HUDEP-2 (cell line): ENCODE results near the gene MSL2.
"Not testable (repeated sequence)": the region's sequence is repeated elsewhere in the genome, so short reads cannot be mapped to it uniquely, and the experiment has no call there.

Experiments
- DNase-seq, 76 experiments: peaks; one replicate each; lab custom pipeline; 2025; ENCODE audit not compliant: unreplicated experiment in 76 of 76; lab: John Stamatoyannopoulos, UW

The MSL2 gene

GRCh38 chr3:136196064-136196400 is at the start of gene MSL2:
TSS of gene MSL2 (minus strand) at chr3:136196335. CDS start at chr3:136195113, 1,222 bp downstream.
- peak in 14 of 76 experiments; percentile 37 to 95 (median 80) for DNase-seq

GRCh38 chr3:136245691-136246090 is 49.6 kb upstream of the MSL2 start:
- DNase-seq, result no peak

DNA sequence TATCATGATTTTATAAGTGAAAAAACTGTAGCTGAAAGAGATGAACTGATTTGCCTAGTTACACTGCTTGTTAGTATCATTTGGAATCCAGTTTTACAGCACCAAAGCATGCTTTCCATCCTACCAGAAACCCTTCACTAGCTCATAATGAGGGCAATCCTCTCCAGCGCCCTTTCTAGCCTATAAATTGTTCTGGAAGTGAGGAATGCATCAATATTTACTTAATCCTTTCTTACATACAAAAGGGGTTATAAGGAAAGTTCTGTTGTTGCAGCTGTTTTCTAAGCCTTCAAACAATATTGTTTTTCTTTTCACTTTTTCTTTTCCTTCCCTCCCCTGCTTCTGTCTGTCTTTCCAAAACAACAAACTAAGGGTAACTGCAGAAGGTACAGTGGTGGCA is 43.0 kb upstream of the MSL2 start:
- no peak for DNase-seq

DNA sequence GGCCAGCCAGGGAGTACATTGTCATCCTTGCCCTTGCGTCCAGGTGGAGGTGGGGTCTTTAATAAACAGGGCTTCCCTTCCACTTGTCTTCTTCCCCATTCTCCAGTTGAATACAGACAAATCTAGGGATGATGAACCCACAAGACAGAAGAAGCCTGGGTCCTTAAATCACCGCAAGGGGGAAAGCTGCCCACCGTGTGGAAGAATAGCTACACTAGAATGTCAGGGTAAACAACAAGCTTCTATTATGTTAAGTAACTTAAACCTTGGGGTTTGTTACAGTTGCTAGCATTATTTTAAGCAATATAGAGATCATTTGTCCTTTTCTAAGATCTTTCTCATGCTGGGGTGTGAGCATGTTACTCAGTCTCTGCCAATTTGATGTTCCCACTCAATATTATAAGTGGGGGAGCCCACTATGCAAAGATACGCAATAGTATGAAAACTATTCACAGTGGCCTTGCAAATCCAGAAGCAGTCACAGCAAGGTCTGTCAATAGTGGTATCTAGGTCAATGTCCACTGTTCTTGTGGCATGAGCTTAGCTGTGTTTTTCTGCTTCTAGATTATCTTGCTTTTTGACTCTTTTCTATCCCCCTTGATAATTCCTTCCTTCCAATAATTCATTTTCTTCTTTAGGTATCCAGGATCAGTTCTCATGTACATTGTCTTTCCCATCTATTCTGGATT is 42.0 kb upstream of the MSL2 start:
- no peak for DNase-seq

DNA sequence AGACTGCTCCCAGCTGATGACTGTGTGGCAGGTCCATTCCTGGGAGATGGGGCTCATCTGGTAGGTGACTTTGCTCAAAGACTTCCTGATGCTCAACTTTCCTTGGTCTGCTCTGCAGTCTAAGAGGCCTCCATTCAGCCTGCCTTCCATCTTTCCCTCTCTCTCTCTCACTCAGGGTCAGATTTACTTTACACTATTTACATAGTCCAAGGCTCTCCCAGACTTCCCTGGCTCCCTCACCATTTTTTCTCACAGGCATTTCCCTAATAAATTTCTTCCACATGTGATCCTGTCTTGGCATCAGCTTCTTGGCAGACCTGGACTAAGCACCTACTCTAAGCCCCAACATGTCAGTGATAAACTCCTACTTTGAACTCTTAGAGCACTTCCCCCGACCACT is 41.0 kb upstream of the MSL2 start:
- no peak for DNase-seq

DNA sequence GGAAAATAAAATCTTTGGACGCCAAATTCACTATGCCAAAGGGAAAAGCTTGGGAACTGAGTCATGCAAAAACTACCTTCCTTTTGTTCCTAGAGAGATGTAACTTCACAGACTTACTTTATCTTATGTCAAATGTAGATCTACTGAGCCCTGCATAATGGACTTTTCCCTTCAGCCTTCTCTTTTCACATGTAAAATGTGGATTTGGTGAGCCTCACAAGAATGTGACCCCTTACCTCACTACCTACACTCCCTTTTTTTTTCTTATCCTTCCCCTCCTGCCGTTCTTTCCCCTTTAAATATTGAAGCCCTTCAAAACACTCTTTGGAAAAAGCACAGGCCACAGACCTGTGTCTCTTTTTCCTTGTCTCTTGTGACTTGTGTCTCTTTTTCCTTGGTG is 40.0 kb upstream of the MSL2 start:
- no peak for DNase-seq

- DNase-seq, result no peak
Observed at GRCh38 chr3:136235545-136235944, 39.4 kb upstream of the MSL2 start.

GRCh38 chr3:136232413-136232812 is 36.3 kb upstream of the MSL2 start:
- DNase-seq, result no peak

DNA sequence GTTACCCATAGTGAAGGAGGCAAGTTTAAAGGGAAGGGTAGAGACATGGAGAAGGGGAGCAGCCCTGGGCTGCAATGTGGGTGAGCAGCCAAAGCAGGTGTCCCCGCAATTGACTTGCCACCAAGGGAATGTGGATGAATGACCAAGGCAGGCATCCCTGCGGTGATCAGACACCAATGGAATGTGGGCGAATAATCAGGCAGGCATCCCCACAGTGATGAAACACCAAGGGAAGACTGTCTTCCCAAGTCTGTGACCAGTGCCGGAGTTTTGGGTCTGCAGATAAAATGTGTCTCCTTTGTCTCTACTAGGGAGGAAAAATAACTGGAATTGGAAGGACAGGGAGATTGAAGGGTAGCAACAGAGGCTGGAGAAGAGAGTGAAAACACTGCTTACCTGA is 26.6 kb upstream of the MSL2 start:
- not testable (repeated sequence) for DNase-seq

GRCh38 chr3:136211547-136211946 is 15.4 kb upstream of the MSL2 start:
- no peak for DNase-seq

GRCh38 chr3:136209921-136210320 is 13.8 kb upstream of the MSL2 start:
- DNase-seq, result no peak

DNA sequence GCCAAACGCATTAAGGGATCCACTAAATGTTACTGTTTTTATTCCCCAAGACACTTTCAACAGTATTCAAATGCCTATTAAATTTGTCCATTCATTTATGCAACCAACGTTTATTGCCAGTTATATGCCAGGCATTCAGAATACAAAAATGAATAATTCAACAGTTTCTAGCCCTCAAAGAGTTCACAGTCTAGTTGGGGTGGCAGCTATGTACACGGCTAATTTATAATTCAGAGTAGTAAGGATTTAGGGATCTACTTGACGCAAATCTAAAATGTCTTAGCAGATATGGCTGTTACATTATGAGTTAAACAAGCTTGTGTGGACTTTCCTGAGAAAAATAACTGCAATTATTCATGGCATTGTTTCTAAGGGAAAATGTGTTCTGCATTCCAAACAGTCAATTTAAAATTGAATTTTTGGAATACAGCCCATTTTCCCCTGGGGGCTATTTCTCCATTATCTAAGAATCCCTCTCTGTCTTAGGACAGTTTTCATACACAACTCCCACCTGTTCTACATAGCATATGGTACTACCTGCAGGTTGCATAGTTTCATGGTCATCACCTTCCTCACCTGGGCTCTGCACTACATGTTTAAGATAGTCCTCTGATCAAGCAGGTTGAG is 11.5 kb upstream of the MSL2 start:
- DNase-seq, result no peak

- DNase-seq, result not testable (repeated sequence)
Observed at GRCh38 chr3:136199219-136199618, 3.1 kb upstream of the MSL2 start.

GRCh38 chr3:136198462-136199078 is 2.4 kb upstream of the MSL2 start:
- DNase-seq, result not testable (repeated sequence)

DNA sequence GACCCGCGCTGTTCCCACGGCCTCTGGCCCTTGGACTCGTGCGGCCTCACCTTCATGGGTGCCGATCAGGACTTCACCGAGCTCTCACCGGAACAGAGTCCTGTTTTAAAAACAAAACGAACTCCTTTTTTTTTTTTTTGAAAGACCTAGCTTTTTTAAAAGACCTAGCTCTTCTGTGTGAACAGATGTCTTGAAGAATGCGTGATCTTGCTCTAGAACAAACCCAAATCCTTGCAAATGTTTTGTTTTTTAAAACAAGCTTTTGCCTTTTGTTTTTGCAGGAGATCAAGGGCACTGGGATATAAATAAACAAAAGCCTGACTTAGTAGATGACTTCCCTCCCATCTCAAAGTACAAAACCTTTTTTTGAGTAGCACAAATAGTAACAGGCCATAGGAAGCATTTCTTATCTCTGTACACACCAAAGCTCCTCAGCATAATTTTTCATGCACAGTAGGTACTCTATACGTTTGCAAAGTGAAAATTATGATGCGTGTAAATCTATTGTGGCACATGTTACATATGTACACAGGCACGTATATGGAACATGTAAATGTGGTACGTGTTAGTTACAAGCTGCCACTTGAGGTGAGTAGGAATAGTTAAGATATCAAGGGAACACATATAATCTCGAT is 1.1 kb upstream of the MSL2 start:
- peak in 11 of 76 experiments; percentile 12 to 61 (median 33) for DNase-seq

- DNase-seq, result peak; percentile 95 to 99 (median 99)
Observed at GRCh38 chr3:136196401-136197158, 445 bp upstream of the MSL2 start.

DNA sequence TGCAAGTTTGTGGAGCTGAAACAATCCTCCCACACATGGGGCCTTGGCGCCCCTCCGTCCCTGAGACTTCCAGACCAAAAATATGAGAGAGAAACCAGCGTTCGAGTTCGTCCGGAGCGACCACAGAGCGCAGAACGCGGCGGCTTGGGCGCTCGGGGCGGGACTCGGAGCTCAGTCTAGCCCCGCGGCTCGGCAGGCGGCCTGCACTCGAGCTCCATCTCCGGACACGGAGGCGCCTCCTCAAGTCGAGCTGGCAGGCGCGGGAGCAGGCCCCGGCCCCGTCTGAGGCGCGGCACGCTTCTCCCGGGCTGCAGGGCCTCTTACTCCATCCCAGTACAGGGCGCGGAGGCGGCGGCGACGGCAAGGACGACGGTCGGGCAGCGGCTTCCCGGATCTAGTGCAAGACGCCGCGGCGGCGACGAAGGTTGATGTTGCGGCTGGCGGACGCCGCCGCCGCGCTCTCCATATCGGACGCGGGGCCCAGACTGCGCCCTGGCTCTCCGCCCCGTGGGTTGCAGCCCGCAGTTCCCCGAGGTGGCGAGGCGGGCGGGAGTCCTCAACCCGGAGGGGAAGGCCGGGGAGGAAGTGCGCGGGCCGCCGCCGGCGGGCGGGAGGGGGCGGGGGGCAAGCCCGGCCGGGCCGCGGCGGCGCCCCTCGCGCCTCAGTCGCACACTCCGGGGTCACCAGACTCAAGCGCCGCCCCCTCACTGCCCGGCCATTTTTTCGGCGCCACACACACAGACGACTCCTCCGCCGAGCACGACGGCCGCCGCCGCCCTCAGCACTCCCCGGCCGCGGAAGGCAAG is 674 bp downstream of the MSL2 start:
- DNase-seq, result peak in 48 of 76 experiments; percentile 13 to 83 (median 56)

DNA sequence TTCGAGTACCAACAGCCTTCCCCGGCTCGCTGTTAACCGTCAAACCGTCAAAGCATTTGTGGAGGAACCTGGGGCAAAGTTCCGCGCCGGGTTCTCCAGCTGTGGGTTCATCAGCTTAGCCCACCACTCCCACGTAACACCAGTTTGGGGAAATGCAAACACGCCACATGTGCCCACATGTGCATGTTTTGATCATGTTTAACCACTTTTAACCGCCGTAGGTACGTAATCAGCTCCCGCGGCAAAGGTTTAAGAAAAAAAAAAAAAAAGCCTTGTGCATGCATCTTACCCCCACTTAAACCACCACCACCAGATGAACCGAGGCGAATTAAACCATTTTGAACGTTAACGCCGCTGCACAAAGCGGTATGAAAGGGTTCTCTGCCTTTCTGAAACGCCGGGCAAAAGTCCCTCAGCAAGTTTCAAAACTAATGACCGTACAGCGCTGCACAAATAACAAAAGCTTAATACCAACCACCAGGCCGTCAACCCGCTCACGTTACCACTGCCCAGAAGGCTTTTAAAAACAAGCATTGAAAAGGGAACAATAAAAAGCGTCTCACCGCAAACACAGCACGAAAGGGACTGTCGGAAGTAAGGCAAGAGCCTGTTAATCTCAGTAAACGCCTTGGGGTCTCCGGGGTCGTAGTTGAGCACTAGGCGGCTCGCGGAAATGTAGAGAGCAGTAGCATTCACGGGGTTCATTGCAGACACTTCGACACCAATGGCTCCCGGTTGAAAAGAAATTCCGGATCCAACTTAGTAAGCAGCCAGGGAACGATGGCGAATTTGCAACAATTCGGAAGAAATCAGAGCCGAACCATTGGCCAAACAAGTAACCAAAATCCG is 1.5 kb downstream of the MSL2 start:
- peak in 14 of 76 experiments; percentile 0 to 25 (median 10) for DNase-seq
